Esophagus squamous epithelium (tissue), 5 donors: ENCODE results near the gene FOCAD. TPM values are rescaled to one million over a fixed set of nuclear protein-coding genes. Genes with fewer than 3 reads are reported as not detected.

Source experiments
- DNase-seq: peaks from one replicate; lab custom pipeline; 2025; lab: John Stamatoyannopoulos, UW
- H3K27ac ChIP-seq, 4 donors: fragments of 200-600 bp; sonication (generic); one replicate each; pipeline ENCODE4 v1.5.1; 2016 to 2019; ENCODE audit warnings: mild to moderate bottlenecking in 1 of 4
- H3K27me3 ChIP-seq, 4 donors: fragments of 200-600 bp; sonication (generic); 1 replicate in 3 of 4; 2 replicates in 1 of 4; pipeline versions ENCODE4 v1.5.1 to v1.6.0; 2017 to 2021; ENCODE audit warnings: antibody characterized with exemption in 1 of 4
- H3K36me3 ChIP-seq, 3 donors: fragments of 200-600 bp; sonication (generic); one replicate each; pipeline ENCODE4 v1.5.1; 2016 to 2019
- H3K4me1 ChIP-seq, 3 donors: fragments of 200-600 bp; sonication (generic); one replicate each; pipeline ENCODE4 v1.5.1; 2017 to 2019
- H3K4me3 ChIP-seq, 4 donors: fragments of 200-600 bp; sonication (generic); 1 replicate in 3 of 4; 2 replicates in 1 of 4; pipeline ENCODE4 v1.5.1; 2016 to 2019; ENCODE audit warnings: mild to moderate bottlenecking in 2 of 4, moderate library complexity in 1 of 4
- H3K9me3 ChIP-seq, 3 donors: fragments of 200-600 bp; sonication (generic); one replicate each; pipeline ENCODE4 v1.5.1; 2016 to 2019
- CTCF ChIP-seq, 6 experiments: fragments of 450-650 bp in 4 of 6; fragments of 200-600 bp in 2 of 6; sonication (generic) in 2 of 6; IDR thresholded peaks; one replicate each; pipeline ENCODE4 v1.5.1; 2016 to 2019; ENCODE audit warnings: antibody characterized with exemption in 6 of 6, mild to moderate bottlenecking in 4 of 6, moderate library complexity in 4 of 6
- POLR2A ChIP-seq, 4 donors: fragments of 450-650 bp; IDR thresholded peaks; one replicate each; pipeline ENCODE4 v1.6.1; 2017; ENCODE audit warnings: antibody characterized with exemption in 4 of 4, mild to moderate bottlenecking in 4 of 4, moderate library complexity in 3 of 4
- WGBS, 2 donors: methylation state at CpG; one replicate each; pipeline ENCODE4 v1.1.5; 2018; 5-methylcytosine and 5-hydroxymethylcytosine counted together
- intact Hi-C: fragments of 100-400 bp; cut with DNase I; formaldehyde crosslinking; loops from one replicate; pipeline ENCODE4 v1.15.0; 2022
- total RNA-seq, 4 donors: library from RNA; depleted of rRNA; stranded (reverse); fragments of >200 nt; gene quantifications; one replicate each; pipeline ENCODE4 v1.1.0, GENCODE V29; 2016
- donor health status: DM: yes; HTN: yes; CAD: no.

The FOCAD gene
- total RNA-seq, 4 donors from 2014 or later = 20.7 to 34.9 (median 25.5) TPM

GRCh38 chr9:20863945-20864344 is 179.9 kb downstream of the FOCAD start:
- no peak for DNase-seq
- intact Hi-C loops = no loop called here
- 36 to 42% methylated on average over 2 of the region's 2 CpGs for WGBS, 2 donors
- Histone ChIP-seq H3K9me3 (no peaks in the 10 kb centered on the region), H3K36me3 (peaks cover 0 to 3% (median 3%) of the 10 kb centered on the region in 3 donors), H3K4me3 (no peak overlapping the region), H3K27ac (no peak overlapping the region), H3K4me1 (no peaks in the 10 kb centered on the region), H3K27me3 (no peaks in the 10 kb centered on the region)
- TF ChIP-seq POLR2A (IDR thresholded peaks at IDR 0.05) (no peak), CTCF (IDR thresholded peaks at IDR 0.05) (no peak)

GRCh38 chr9:20865347-20865746 is 181.3 kb downstream of the FOCAD start:
- Histone ChIP-seq H3K27me3 (no peaks in the 10 kb centered on the region), H3K36me3 (peaks cover 0 to 3% (median 3%) of the 10 kb centered on the region in 3 donors), H3K27ac (no peak overlapping the region), H3K4me1 (no peaks in the 10 kb centered on the region), H3K9me3 (no peaks in the 10 kb centered on the region), H3K4me3 (no peak overlapping the region)
- TF ChIP-seq POLR2A (IDR thresholded peaks at IDR 0.05) = no peak
- no peak for TF ChIP-seq CTCF (IDR thresholded peaks at IDR 0.05)
- intact Hi-C loops = no loop called here
- WGBS, 2 donors = 68 to 73% methylated on average over 4 of the region's 4 CpGs
- no peak for DNase-seq

GRCh38 chr9:20870115-20870514 is 186.1 kb downstream of the FOCAD start:
- TF ChIP-seq POLR2A (IDR thresholded peaks at IDR 0.05) = no peak
- TF ChIP-seq CTCF (IDR thresholded peaks at IDR 0.05) = no peak
- Histone ChIP-seq H3K27me3 (no peaks in the 10 kb centered on the region), H3K4me1 (no peaks in the 10 kb centered on the region), H3K27ac (no peak overlapping the region), H3K36me3 (peaks cover 0 to 3% (median 0%) of the 10 kb centered on the region in 3 donors), H3K4me3 (no peak overlapping the region), H3K9me3 (no peaks in the 10 kb centered on the region)
- WGBS, 2 donors = 88 to 89% methylated on average over 4 of the region's 4 CpGs
- DNase-seq = no peak
- intact Hi-C loops = loop anchor here (10.0 kb wide), 1 partner anchor 245 kb away; no protein-coding TSS in a partner anchor

GRCh38 chr9:20872340-20872977 is 188.4 kb downstream of the FOCAD start:
- Histone ChIP-seq H3K36me3 (no peaks in the 10 kb centered on the region), H3K27me3 (no peaks in the 10 kb centered on the region), H3K27ac (no peak overlapping the region), H3K4me1 (no peaks in the 10 kb centered on the region), H3K9me3 (no peaks in the 10 kb centered on the region), H3K4me3 (no peak overlapping the region)
- intact Hi-C loops = loop anchor here (10.0 kb wide), 1 partner anchor 242 kb away; no protein-coding TSS in a partner anchor
- WGBS, 2 donors = 33 to 55% methylated on average over 1 of the region's 1 CpG
- TF ChIP-seq POLR2A (IDR thresholded peaks at IDR 0.05) (no peak), CTCF (IDR thresholded peaks at IDR 0.05) (no peak)
- DNase-seq = no peak

- Histone ChIP-seq H3K36me3 (no peaks in the 10 kb centered on the region), H3K27me3 (no peaks in the 10 kb centered on the region), H3K27ac (no peak overlapping the region), H3K4me3 (no peak overlapping the region), H3K9me3 (no peaks in the 10 kb centered on the region), H3K4me1 (no peaks in the 10 kb centered on the region)
- TF ChIP-seq POLR2A (IDR thresholded peaks at IDR 0.05) (no peak), CTCF (IDR thresholded peaks at IDR 0.05) (no peak)
- WGBS, 2 donors = 89 to 94% methylated on average over 5 of the region's 5 CpGs
- intact Hi-C loops = loop anchor here (10.0 kb wide), 1 partner anchor 241 kb away; no protein-coding TSS in a partner anchor
- no peak for DNase-seq
Observed at GRCh38 chr9:20873240-20873865, 189.3 kb downstream of the FOCAD start.
